Ramos (cell line): ENCODE results near the gene TACC2.
"Not testable (repeated sequence)": the region's sequence is repeated elsewhere in the genome, so short reads cannot be mapped to it uniquely, and the experiment has no call there.

Source experiments
- in situ Hi-C: fragments of 300-500 bp; cut with MboI; formaldehyde crosslinking; loops from one replicate; pipeline ENCODE4 v1.14.3; 2022; ENCODE audit warnings: low sequenced_read_pairs; ENCODE audit not compliant: unreplicated experiment

TACC2 gene

GRCh38 chr10:122021379-122021778, 32.4 kb downstream of the TACC2 start:
- in situ Hi-C loops: no loop called here

- in situ Hi-C loops: no loop called here
Measured at GRCh38 chr10:122021828-122022227, 32.9 kb downstream of the TACC2 start.

- in situ Hi-C loops: no loop called here
Measured at GRCh38 chr10:122022276-122022675, 33.3 kb downstream of the TACC2 start.

- in situ Hi-C loops: not testable (repeated sequence)
Measured at GRCh38 chr10:122023257-122023656, 34.3 kb downstream of the TACC2 start.

GRCh38 chr10:122029499-122030199, 40.7 kb downstream of the TACC2 start:
- in situ Hi-C loops: no loop called here

- in situ Hi-C loops: no loop called here
Measured at GRCh38 chr10:122030200-122030552, 41.2 kb downstream of the TACC2 start.

- in situ Hi-C loops: no loop called here
Measured at GRCh38 chr10:122033224-122033926, 44.4 kb downstream of the TACC2 start.

DNA sequence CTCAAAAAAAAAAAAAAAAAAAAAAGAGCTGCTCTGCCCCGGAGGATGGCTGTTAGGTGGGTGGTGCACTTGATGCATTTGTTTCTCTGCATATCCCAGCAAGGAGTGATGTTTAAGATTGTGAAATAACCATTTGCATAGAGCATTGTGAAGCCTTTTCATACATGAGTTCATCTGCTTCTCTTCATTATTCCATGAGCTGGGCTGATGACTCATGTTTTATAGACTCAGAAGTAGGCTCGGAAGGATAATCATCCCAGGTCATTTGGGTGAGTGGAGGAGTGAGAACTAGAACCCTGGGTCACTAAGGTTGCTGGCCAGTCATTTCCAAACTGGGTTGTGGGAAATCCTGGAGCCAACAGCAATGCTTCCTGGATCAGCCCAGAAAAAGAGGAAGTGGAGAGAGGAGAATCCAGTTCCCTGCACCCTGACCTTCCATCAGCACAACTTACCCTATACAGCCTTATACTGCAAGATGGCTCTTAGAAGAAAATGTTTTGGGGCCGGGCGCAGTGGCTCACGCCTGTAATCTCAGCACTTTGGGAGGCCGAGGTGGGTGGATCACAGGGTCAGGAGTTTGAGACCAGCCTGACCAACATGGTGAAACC, 45.3 kb downstream of the TACC2 start:
- in situ Hi-C loops: no loop called here

DNA sequence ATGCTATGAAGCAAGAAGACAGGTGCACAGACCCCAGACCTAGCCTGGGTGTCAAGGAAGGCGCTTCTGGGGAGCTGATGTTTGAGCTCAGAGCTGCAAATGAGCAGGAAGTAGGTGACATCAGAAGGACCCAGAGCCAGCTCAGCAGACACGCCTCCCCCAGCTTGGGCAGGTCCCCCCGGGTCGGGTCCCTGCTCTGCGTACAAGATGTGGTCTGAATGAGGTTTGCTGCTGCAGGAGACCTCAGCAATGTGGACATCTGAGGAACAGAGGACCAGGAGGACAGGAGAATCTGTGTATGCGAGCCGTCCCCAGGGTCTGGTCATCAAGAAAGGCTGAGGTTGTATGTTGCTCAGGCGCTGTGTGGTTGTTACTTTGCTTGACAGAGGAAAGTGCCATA, 51.8 kb downstream of the TACC2 start:
- in situ Hi-C loops: no loop called here

DNA sequence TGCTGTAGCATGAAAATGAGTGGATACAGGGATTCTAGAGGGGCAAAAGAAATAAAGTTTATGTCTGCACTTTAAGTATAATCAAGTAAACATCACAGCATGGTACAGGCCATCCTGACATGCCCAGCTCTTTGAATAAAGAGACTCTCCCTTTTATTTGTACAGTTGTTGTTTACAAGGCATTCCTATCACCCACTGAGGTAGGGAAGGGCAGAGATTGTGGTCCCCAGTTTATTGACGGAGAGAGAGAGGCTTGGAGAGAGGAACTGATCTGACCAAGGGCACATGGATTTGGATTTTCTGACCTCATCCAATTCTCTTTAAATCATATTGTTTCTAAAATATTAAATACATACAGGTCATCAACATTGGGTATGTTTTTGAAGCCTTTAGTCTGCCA, 53.9 kb downstream of the TACC2 start:
- in situ Hi-C loops: no loop called here

- in situ Hi-C loops: no loop called here
Measured at GRCh38 chr10:122044045-122044661, 55.2 kb downstream of the TACC2 start.

GRCh38 chr10:122044713-122045112, 55.8 kb downstream of the TACC2 start:
- in situ Hi-C loops: no loop called here

DNA sequence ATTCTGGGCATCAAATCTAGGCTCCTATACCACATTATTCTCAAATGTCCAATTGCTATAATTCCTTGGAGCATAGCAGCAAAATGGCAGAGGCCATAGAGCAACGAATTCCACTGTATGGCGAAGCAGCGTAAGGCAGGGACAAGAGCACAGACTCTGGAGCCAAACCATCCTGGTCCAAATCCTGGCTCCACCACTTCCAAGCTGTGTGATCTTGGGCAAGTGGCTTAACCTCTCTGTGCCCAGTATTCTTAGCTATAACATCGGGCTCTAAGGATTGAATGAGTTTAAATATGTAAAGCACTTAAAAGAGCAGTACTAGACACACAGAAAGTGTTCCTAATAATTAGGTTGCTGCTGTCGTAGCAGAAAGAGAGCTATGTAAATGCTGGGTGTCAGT, 56.2 kb downstream of the TACC2 start:
- in situ Hi-C loops: no loop called here

- in situ Hi-C loops: no loop called here
Measured at GRCh38 chr10:122047560-122047959, 58.6 kb downstream of the TACC2 start.

GRCh38 chr10:122049076-122049475, 60.1 kb downstream of the TACC2 start:
- in situ Hi-C loops: no loop called here

GRCh38 chr10:122050311-122050710, 61.3 kb downstream of the TACC2 start:
- in situ Hi-C loops: no loop called here

DNA sequence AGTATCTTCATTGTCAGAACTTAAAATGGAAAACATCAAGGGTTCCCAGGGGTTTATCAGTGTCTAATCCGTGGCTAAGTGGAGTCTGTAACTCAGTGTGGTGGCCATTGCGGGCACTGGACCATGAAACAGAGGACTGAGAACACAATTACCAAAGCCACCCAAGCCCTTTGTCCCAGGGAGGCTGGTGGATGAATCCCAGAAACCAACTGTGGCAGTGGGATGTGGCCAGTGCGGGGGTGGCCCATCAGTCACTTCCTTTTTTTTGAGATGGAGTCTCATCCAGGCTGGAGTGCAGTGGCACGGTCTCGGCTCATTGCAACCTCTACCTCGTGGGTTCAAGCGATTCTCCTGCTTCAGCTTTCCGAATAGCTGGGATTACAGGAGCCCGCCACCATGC, 61.8 kb downstream of the TACC2 start:
- in situ Hi-C loops: no loop called here

DNA sequence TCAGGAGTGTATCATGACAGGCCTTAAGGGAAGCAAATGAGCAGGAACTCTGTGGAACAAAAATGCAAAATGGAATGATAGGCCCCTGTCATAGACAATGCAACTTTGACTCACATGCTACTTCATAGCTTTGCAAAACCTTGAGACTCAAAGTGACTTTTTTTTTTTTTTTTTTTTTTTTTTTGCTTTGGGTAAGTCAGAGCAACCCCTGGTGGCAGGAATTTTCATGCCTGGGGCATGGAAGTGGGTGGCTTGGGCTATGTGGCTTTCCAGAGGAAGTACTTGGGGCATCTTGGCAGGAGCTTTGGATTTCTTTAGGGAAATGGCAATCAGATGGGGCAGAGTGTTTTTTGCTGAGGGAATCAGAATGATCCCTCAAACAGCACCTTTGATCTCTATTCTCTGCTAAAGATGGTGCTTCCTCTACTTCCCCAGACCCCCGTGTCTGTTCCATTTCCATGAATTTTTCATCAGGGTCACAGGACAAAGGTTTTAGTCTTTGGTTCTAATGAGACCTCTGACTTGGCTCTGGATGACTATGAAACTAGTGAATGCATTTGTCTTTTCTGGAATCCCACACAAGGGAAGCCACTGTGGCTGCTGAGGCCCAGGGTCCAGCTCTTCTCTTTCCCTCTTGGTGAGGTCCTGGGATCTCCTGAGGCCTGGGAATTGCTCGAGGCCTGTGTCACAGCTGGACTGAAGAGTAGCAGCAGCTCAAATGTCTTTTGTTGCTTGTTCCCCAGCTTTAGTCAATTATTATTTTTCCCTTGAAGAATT, 62.8 kb downstream of the TACC2 start:
- in situ Hi-C loops: no loop called here

DNA sequence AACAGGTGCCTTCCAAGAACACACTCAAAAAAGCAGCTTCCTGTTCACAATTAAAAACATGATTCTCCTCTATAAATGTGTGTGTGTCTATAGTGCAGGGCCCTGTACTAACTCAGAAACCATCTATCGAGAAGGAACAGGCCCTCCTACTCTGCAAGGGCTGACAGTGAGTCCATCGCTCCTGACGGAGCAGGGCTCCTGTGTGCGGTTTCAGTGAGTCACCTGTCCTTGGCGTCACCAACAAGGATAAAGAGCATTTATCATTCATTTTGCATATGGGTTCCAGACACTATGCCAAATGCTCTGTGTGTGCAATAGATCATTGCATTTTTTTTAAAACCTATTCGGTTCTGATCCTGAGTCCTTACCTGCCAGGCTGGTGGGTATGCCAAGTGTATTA, 63.7 kb downstream of the TACC2 start:
- in situ Hi-C loops: no loop called here

DNA sequence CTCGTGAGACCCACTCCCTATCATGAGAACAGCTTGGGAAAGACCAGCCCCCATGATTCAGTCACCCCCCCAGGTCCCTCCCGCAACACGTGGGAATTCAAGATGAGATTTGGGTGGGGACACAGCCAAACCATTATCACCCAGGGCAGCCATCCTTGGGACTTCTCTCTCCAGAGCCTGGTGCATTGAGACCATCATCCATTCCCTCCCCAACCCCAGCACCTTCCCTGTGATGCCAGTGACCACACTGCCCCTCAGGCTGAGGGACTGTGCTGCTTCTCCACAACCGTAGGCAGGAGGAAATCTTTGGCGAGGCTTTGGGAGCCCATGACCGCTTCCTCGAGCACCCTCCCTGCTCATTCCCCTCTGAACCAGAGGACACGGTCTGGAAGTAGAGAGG, 64.4 kb downstream of the TACC2 start:
- in situ Hi-C loops: no loop called here
